SJSA1 (cell line): ENCODE data around the gene DEGS1. TPM values are rescaled to one million over a fixed set of nuclear protein-coding genes. Genes with fewer than 3 reads are reported as not detected.

Experiments used
- DNase-seq, 2 experiments: peaks; one replicate each; pipeline ENCODE4 v3.0.0-alpha.2; 2015 to 2020; ENCODE audit warnings: low spot score in 2 of 2, low read depth in 1 of 2
- H3K27ac ChIP-seq: fragments of 250-450 bp; sonication (Bioruptor Pico); 2 replicates; pipeline ENCODE4 v1.5.1; 2020; ENCODE audit warnings: mild to moderate bottlenecking, moderate library complexity
- H3K27me3 ChIP-seq: fragments of 250-450 bp; sonication (Bioruptor Pico); replicated peaks from 2 replicates; pipeline ENCODE4 v1.5.1; 2020; ENCODE audit warnings: mild to moderate bottlenecking, moderate library complexity
- H3K36me3 ChIP-seq: fragments of 250-450 bp; sonication (Bioruptor Pico); 2 replicates; pipeline ENCODE4 v1.5.1; 2020; ENCODE audit warnings: mild to moderate bottlenecking
- H3K4me1 ChIP-seq: fragments of 250-450 bp; sonication (Bioruptor Pico); replicated peaks from 2 replicates; pipeline ENCODE4 v1.6.1; 2021; ENCODE audit warnings: mild to moderate bottlenecking
- H3K4me3 ChIP-seq: fragments of 250-450 bp; sonication (Bioruptor Pico); 2 replicates; pipeline ENCODE4 v1.5.1; 2020; ENCODE audit warnings: mild to moderate bottlenecking
- H3K9me3 ChIP-seq: fragments of 250-450 bp; sonication (Bioruptor Pico); replicated peaks from 2 replicates; pipeline ENCODE4 v1.5.1; 2020; ENCODE audit warnings: mild to moderate bottlenecking
- total RNA-seq: library from RNA; depleted of rRNA; stranded (reverse); fragments of >200 nt; shearing (Covaris generic); gene quantifications from 2 replicates; pipeline ENCODE4 v1.2.3, GENCODE V29; 2014; rRNA removed

Gene DEGS1
- 100 and 210 TPM in 2 replicates for total RNA-seq

- Histone ChIP-seq H3K4me1 (peaks cover 21% of the 10 kb centered on the region), H3K9me3 (peaks cover 3% of the 10 kb centered on the region; the same call in 1 of the 2 replicates), H3K36me3 (peaks cover 43% of the 10 kb centered on the region), H3K4me3 (peak within 1 kb of the TSS; percentile 100), H3K27me3 (no peaks in the 10 kb centered on the region), H3K27ac (peak within 1 kb of the TSS; percentile 69)
- DNase-seq, result peak; percentile 84 to 92
Measured at GRCh38 chr1:224182866-224183590, at the start of gene DEGS1. Gene DEGS1 (plus strand): TSS chr1:224183240. CDS start chr1:224183337, 97 bp downstream.

GRCh38 chr1:224133741-224134299, 49.2 kb upstream of the DEGS1 start:
- no peaks in the 10 kb centered on the region for H3K27me3 ChIP-seq
- no peaks in the 10 kb centered on the region for H3K9me3 ChIP-seq
- no peak for DNase-seq
- no peak overlapping the region for H3K4me3 ChIP-seq
- no peak overlapping the region for H3K27ac ChIP-seq
- H3K4me1 ChIP-seq, result no peaks in the 10 kb centered on the region; the same call in 1 of the 2 replicates
- peaks cover 70% of the 10 kb centered on the region for H3K36me3 ChIP-seq

- no peak overlapping the region for H3K4me3 ChIP-seq
- H3K36me3 ChIP-seq, result peaks cover 61% of the 10 kb centered on the region
- H3K27ac ChIP-seq, result no peak overlapping the region
- no peaks in the 10 kb centered on the region for H3K27me3 ChIP-seq
- DNase-seq, result no peak
- H3K9me3 ChIP-seq, result no peaks in the 10 kb centered on the region
- H3K4me1 ChIP-seq, result no peaks in the 10 kb centered on the region
Measured at GRCh38 chr1:224137518-224137917, 45.5 kb upstream of the DEGS1 start.

GRCh38 chr1:224138198-224138597, 44.8 kb upstream of the DEGS1 start:
- H3K9me3 ChIP-seq, result no peaks in the 10 kb centered on the region
- no peaks in the 10 kb centered on the region for H3K4me1 ChIP-seq
- peaks cover 54% of the 10 kb centered on the region for H3K36me3 ChIP-seq
- H3K27ac ChIP-seq, result no peak overlapping the region
- H3K4me3 ChIP-seq, result no peak overlapping the region
- no peaks in the 10 kb centered on the region for H3K27me3 ChIP-seq
- no peak for DNase-seq

- DNase-seq, result no peak
- Histone ChIP-seq H3K4me3 (no peak overlapping the region), H3K27me3 (no peaks in the 10 kb centered on the region), H3K9me3 (no peaks in the 10 kb centered on the region), H3K36me3 (peaks cover 36% of the 10 kb centered on the region), H3K27ac (no peak overlapping the region), H3K4me1 (no peaks in the 10 kb centered on the region)
Measured at GRCh38 chr1:224141693-224142092, 41.3 kb upstream of the DEGS1 start.

GRCh38 chr1:224149709-224150108, 33.3 kb upstream of the DEGS1 start:
- no peak overlapping the region for H3K27ac ChIP-seq

GRCh38 chr1:224151117-224151516, 31.9 kb upstream of the DEGS1 start:
- H3K4me1 ChIP-seq, result no peaks in the 10 kb centered on the region
- H3K27me3 ChIP-seq, result no peaks in the 10 kb centered on the region
- no peak overlapping the region for H3K27ac ChIP-seq
- no peaks in the 10 kb centered on the region for H3K9me3 ChIP-seq
- H3K4me3 ChIP-seq, result no peak overlapping the region
- no peak for DNase-seq
- peaks cover 16% of the 10 kb centered on the region for H3K36me3 ChIP-seq

More at GRCh38 chr1:224149709-224150108, 33.3 kb upstream of the DEGS1 start:
- H3K36me3 ChIP-seq, result peaks cover 15% of the 10 kb centered on the region
- no peak overlapping the region for H3K4me3 ChIP-seq
- no peak for DNase-seq
- H3K4me1 ChIP-seq, result no peaks in the 10 kb centered on the region
- H3K27me3 ChIP-seq, result no peaks in the 10 kb centered on the region
- no peaks in the 10 kb centered on the region for H3K9me3 ChIP-seq

GRCh38 chr1:224157316-224157715, 25.7 kb upstream of the DEGS1 start:
- Histone ChIP-seq H3K27me3 (no peaks in the 10 kb centered on the region), H3K27ac (no peak overlapping the region), H3K36me3 (peaks cover 50% of the 10 kb centered on the region), H3K4me3 (no peak overlapping the region), H3K9me3 (no peaks in the 10 kb centered on the region; the same call in 1 of the 2 replicates), H3K4me1 (no peaks in the 10 kb centered on the region)
- no peak for DNase-seq

GRCh38 chr1:224159541-224159940, 23.5 kb upstream of the DEGS1 start:
- Histone ChIP-seq H3K4me1 (no peaks in the 10 kb centered on the region), H3K27ac (no peak overlapping the region), H3K27me3 (no peaks in the 10 kb centered on the region), H3K36me3 (peaks cover 47% of the 10 kb centered on the region), H3K9me3 (no peaks in the 10 kb centered on the region; the same call in 1 of the 2 replicates), H3K4me3 (no peak overlapping the region)
- no peak for DNase-seq

GRCh38 chr1:224160171-224160682, 22.8 kb upstream of the DEGS1 start:
- H3K9me3 ChIP-seq, result no peaks in the 10 kb centered on the region; the same call in 1 of the 2 replicates
- DNase-seq, result no peak
- H3K27ac ChIP-seq, result no peak overlapping the region
- no peaks in the 10 kb centered on the region for H3K27me3 ChIP-seq
- H3K36me3 ChIP-seq, result peaks cover 47% of the 10 kb centered on the region
- H3K4me1 ChIP-seq, result no peaks in the 10 kb centered on the region
- H3K4me3 ChIP-seq, result no peak overlapping the region

GRCh38 chr1:224162768-224163167, 20.3 kb upstream of the DEGS1 start:
- Histone ChIP-seq H3K27ac (no peak overlapping the region), H3K36me3 (peaks cover 28% of the 10 kb centered on the region), H3K27me3 (no peaks in the 10 kb centered on the region), H3K4me3 (no peak overlapping the region), H3K9me3 (no peaks in the 10 kb centered on the region; the same call in 1 of the 2 replicates), H3K4me1 (no peaks in the 10 kb centered on the region)
- DNase-seq, result no peak

GRCh38 chr1:224163311-224163710, 19.7 kb upstream of the DEGS1 start:
- Histone ChIP-seq H3K9me3 (no peaks in the 10 kb centered on the region; the same call in 1 of the 2 replicates), H3K27ac (no peak overlapping the region), H3K4me3 (no peak overlapping the region), H3K27me3 (no peaks in the 10 kb centered on the region), H3K36me3 (peaks cover 24% of the 10 kb centered on the region), H3K4me1 (no peaks in the 10 kb centered on the region)
- no peak for DNase-seq

- Histone ChIP-seq H3K4me3 (no peak overlapping the region), H3K9me3 (no peaks in the 10 kb centered on the region), H3K27ac (no peak overlapping the region), H3K4me1 (peaks cover 6% of the 10 kb centered on the region; the same call in 1 of the 2 replicates), H3K36me3 (no peaks in the 10 kb centered on the region), H3K27me3 (no peaks in the 10 kb centered on the region)
- peak in 1 of 2 experiments; percentile 28 for DNase-seq
Measured at GRCh38 chr1:224168859-224169380, 14.1 kb upstream of the DEGS1 start.

GRCh38 chr1:224169718-224170270, 13.2 kb upstream of the DEGS1 start:
- no peaks in the 10 kb centered on the region for H3K27me3 ChIP-seq
- no peak overlapping the region for H3K4me3 ChIP-seq
- H3K9me3 ChIP-seq, result no peaks in the 10 kb centered on the region
- DNase-seq, result no peak
- H3K27ac ChIP-seq, result no peak overlapping the region
- peaks cover 6% of the 10 kb centered on the region; the same call in 1 of the 2 replicates for H3K4me1 ChIP-seq
- no peaks in the 10 kb centered on the region for H3K36me3 ChIP-seq
